H1 (cell line): Measurements from ENCODE around the gene EMX2. TPM values are rescaled to one million over a fixed set of nuclear protein-coding genes. Genes with fewer than 3 reads are reported as not detected.

Experiments used
- BACH1 ChIP-seq: IDR thresholded peaks from 2 replicates; pipeline ENCODE4 v1.6.1; 2012; ENCODE audit warnings: low read length, improper control_type of control experiment
- E2F6 ChIP-seq: IDR thresholded peaks from 2 replicates; pipeline ENCODE4 v1.6.1; 2012; ENCODE audit warnings: inconsistent platforms
- EZH2 ChIP-seq: fragments of 200-600 bp; sonication (generic); IDR thresholded peaks from 2 replicates; pipeline ENCODE4 v1.7.1; 2012; ENCODE audit warnings: low read depth, mild to moderate bottlenecking, moderate library complexity, low read length, inconsistent platforms; ENCODE audit not compliant: severe bottlenecking
- JUND ChIP-seq: IDR thresholded peaks from 2 replicates; pipeline ENCODE4 v1.6.1; 2011; ENCODE audit warnings: mild to moderate bottlenecking, improper control_type of control experiment, low read length
- NANOG ChIP-seq: IDR thresholded peaks from 2 replicates; pipeline ENCODE4 v1.6.1; 2011; ENCODE audit warnings: low read length, low read depth, mild to moderate bottlenecking, inconsistent platforms; ENCODE audit not compliant: insufficient read depth, poor library complexity, severe bottlenecking
- polyA plus RNA-seq, 7 experiments: library from polyadenylated mRNA; depleted of rRNA in 3 of 7; stranded (reverse) in 5 of 7; unstranded in 2 of 7; fragments of >200 nt in 5 of 7; fragments of 200-250 nt in 2 of 7; gene quantifications; 1 replicate in 5 of 7; 2 replicates in 1 of 7; 4 replicates in 1 of 7; pipeline versions ENCODE4 v1.2.1 to v1.2.3, GENCODE V29; 2011 to 2013; ENCODE audit warnings: missing spikeins in 2 of 7, mixed read lengths in 2 of 7
- total RNA-seq: library from RNA; stranded (reverse); fragmentation: NEBNext Ultra II Directional; extraction: Animal tissue kit (Norgen Biotek cat#: 25700); gene quantifications from 2 replicates; pipeline ENCODE4 v1.2.1, GENCODE V29; 2021
- TF ChIP-seq, protein P1 (sequence below), 3 experiments: IDR thresholded peaks; 1 replicate in 2 of 3; 2 replicates in 1 of 3; pipeline versions ENCODE4 v1.5.1 to v1.6.1; 2011; ENCODE audit warnings: low read length in 3 of 3, mild to moderate bottlenecking in 3 of 3, inconsistent platforms in 2 of 3, low read depth in 1 of 3, moderate library complexity in 1 of 3; ENCODE audit not compliant: insufficient read depth in 1 of 3; ENCODE audit errors: control extremely low read depth in 1 of 3

EMX2 gene
- total and polyA plus RNA-seq, 2 of the 8 experiments (the other 6 are each of a cell fraction or from before 2014, with no cell fraction given): not detected

- TF ChIP-seq NANOG: no peak
- no peak for TF ChIP-seq JUND
- TF ChIP-seq, protein P1, sequence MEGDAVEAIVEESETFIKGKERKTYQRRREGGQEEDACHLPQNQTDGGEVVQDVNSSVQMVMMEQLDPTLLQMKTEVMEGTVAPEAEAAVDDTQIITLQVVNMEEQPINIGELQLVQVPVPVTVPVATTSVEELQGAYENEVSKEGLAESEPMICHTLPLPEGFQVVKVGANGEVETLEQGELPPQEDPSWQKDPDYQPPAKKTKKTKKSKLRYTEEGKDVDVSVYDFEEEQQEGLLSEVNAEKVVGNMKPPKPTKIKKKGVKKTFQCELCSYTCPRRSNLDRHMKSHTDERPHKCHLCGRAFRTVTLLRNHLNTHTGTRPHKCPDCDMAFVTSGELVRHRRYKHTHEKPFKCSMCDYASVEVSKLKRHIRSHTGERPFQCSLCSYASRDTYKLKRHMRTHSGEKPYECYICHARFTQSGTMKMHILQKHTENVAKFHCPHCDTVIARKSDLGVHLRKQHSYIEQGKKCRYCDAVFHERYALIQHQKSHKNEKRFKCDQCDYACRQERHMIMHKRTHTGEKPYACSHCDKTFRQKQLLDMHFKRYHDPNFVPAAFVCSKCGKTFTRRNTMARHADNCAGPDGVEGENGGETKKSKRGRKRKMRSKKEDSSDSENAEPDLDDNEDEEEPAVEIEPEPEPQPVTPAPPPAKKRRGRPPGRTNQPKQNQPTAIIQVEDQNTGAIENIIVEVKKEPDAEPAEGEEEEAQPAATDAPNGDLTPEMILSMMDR (IDR thresholded peaks at IDR 0.05; ENCODE audit: control extremely low read depth in 1 of 3, insufficient read depth in 1 of 3, low read depth in 1 of 3, low read length in 3 of 3): no peak
- no peak for TF ChIP-seq EZH2
- no peak for TF ChIP-seq E2F6
- no peak for TF ChIP-seq BACH1
These were observed at the start of gene EMX2 (continued) for GRCh38 chr10:117542706-117543224.
